Esophagus muscularis mucosa (tissue), 4 donors: ENCODE measurements around the gene PLSCR2. TPM values are rescaled to one million over a fixed set of nuclear protein-coding genes. Genes with fewer than 3 reads are reported as not detected.
"Not testable (repeated sequence)": the region's sequence is repeated elsewhere in the genome, so short reads cannot be mapped to it uniquely, and the experiment has no call there.

Source experiments
- DNase-seq: peaks from one replicate; pipeline ENCODE4 v3.0.0-alpha.2; 2017; ENCODE audit errors: extremely low spot score
- H3K27ac ChIP-seq, 4 donors: fragments of 200-600 bp; sonication (generic); replicated peaks in 1 of 4; 1 replicate in 3 of 4; 2 replicates in 1 of 4; pipeline ENCODE4 v1.5.1; 2016 to 2019; ENCODE audit warnings: mild to moderate bottlenecking in 1 of 4
- H3K27me3 ChIP-seq, 4 donors: fragments of 200-600 bp; sonication (generic); one replicate each; pipeline versions ENCODE4 v1.5.1 to v1.6.0; 2016 to 2019
- H3K36me3 ChIP-seq, 4 donors: fragments of 200-600 bp; sonication (generic); one replicate each; pipeline ENCODE4 v1.5.1; 2016 to 2019
- H3K4me1 ChIP-seq, 4 donors: fragments of 200-600 bp; sonication (generic); one replicate each; pipeline ENCODE4 v1.5.1; 2016 to 2019
- H3K4me3 ChIP-seq, 4 donors: fragments of 200-600 bp; sonication (generic); 1 replicate in 2 of 4; 2 replicates in 2 of 4; pipeline ENCODE4 v1.5.1; 2016 to 2019; ENCODE audit warnings: mild to moderate bottlenecking in 4 of 4, moderate library complexity in 1 of 4
- H3K9me3 ChIP-seq, 4 donors: fragments of 200-600 bp; sonication (generic); 1 replicate in 3 of 4; 2 replicates in 1 of 4; pipeline ENCODE4 v1.5.1; 2016 to 2019
- CTCF ChIP-seq, 3 experiments: fragments of 200-600 bp in 2 of 3; fragments of 450-650 bp in 1 of 3; sonication (generic) in 2 of 3; IDR thresholded peaks; one replicate each; pipeline ENCODE4 v1.5.1; 2017 to 2019; ENCODE audit warnings: antibody characterized with exemption in 3 of 3, mild to moderate bottlenecking in 2 of 3, moderate library complexity in 1 of 3
- EP300 ChIP-seq: sonication (generic); formaldehyde crosslinking; IDR thresholded peaks from one replicate; pipeline ENCODE4 v1.6.1; 2017; ENCODE audit warnings: antibody characterized with exemption
- POLR2A ChIP-seq: fragments of 450-650 bp; IDR thresholded peaks from one replicate; pipeline ENCODE4 v1.6.1; 2017; ENCODE audit warnings: antibody characterized with exemption, moderate library complexity, mild to moderate bottlenecking, low read depth
- POLR2AphosphoS5 ChIP-seq, 2 donors: sonication (generic); formaldehyde crosslinking; IDR thresholded peaks; one replicate each; pipeline ENCODE4 v1.6.1; 2017; ENCODE audit warnings: antibody characterized with exemption in 2 of 2
- WGBS: methylation state at CpG from one replicate; pipeline ENCODE4 v1.1.5; 2018; 5-methylcytosine and 5-hydroxymethylcytosine counted together
- intact Hi-C: fragments of 100-400 bp; cut with DNase I; formaldehyde crosslinking; loops from one replicate; pipeline ENCODE4 v1.15.1; 2023
- total RNA-seq, 4 donors: library from RNA; depleted of rRNA; stranded (reverse); fragments of >200 nt; gene quantifications; one replicate each; pipeline versions ENCODE4 v1.1.0 to v1.2.1, GENCODE V29; 2016

Gene PLSCR2
- total RNA-seq, 4 donors from 2014 or later = 0.69 TPM; not detected in 3

- intact Hi-C loops = no loop called here
- no peaks in the 10 kb centered on the region for H3K27me3 ChIP-seq
- H3K4me1 ChIP-seq = peaks cover 0 to 17% (median 6%) of the 10 kb centered on the region in 4 donors
- H3K9me3 ChIP-seq = no peaks in the 10 kb centered on the region
- H3K27ac ChIP-seq = no peak overlapping the region
- H3K4me3 ChIP-seq = no peak overlapping the region
- no peak for DNase-seq
- 88% methylated on average over 1 of the region's 1 CpG for WGBS
- H3K36me3 ChIP-seq = no peaks in the 10 kb centered on the region
- no peak for TF ChIP-seq POLR2A
- TF ChIP-seq EP300 = no peak
- no peak for TF ChIP-seq CTCF (IDR thresholded peaks at IDR 0.05)
- TF ChIP-seq POLR2AphosphoS5 (IDR thresholded peaks at IDR 0.05) = no peak
Observed at GRCh38 chr3:146502887-146503460, 33.6 kb upstream of the PLSCR2 start.

- TF ChIP-seq CTCF (IDR thresholded peaks at IDR 0.05) = no peak
- no peak for TF ChIP-seq POLR2AphosphoS5 (IDR thresholded peaks at IDR 0.05)
- TF ChIP-seq EP300 = no peak
- TF ChIP-seq POLR2A = no peak
- H3K27ac ChIP-seq = no peak overlapping the region
- peaks cover 0 to 10% (median under 1%) of the 10 kb centered on the region in 4 donors for H3K4me1 ChIP-seq
- no peaks in the 10 kb centered on the region for H3K9me3 ChIP-seq
- H3K27me3 ChIP-seq = no peaks in the 10 kb centered on the region
- DNase-seq = no peak
- H3K36me3 ChIP-seq = no peaks in the 10 kb centered on the region
- H3K4me3 ChIP-seq = no peak overlapping the region
- intact Hi-C loops = no loop called here
Observed at GRCh38 chr3:146501752-146502151, 32.4 kb upstream of the PLSCR2 start.

DNA sequence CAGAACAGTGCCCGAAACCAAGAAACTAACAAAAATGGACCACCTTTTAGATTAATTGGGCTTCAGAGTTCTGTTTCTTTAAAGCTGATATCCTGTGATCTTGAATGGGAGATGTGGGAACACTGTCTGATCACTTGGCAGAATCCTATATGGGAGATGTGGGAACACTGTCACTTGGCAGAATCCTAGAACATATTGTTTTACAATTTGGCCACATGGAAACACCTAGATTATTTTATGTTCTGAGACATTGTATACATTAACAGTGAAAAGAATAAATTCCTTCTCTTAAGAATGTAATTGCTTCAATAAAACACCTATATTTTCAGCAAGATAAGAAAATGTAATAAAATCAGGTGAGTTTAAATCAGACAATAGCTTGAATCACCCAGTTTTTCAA, 30.3 kb upstream of the PLSCR2 start:
- intact Hi-C loops = no loop called here
- no peak for DNase-seq
- H3K36me3 ChIP-seq = no peaks in the 10 kb centered on the region
- no peaks in the 10 kb centered on the region for H3K9me3 ChIP-seq
- H3K27me3 ChIP-seq = no peaks in the 10 kb centered on the region
- no peak overlapping the region for H3K4me3 ChIP-seq
- peaks cover 0 to 3% (median 0%) of the 10 kb centered on the region in 4 donors for H3K4me1 ChIP-seq
- no peak for TF ChIP-seq CTCF (IDR thresholded peaks at IDR 0.05)
- TF ChIP-seq POLR2A = no peak
- no peak for TF ChIP-seq EP300
- TF ChIP-seq POLR2AphosphoS5 (IDR thresholded peaks at IDR 0.05) = no peak
- WGBS = 58% methylated on average over 1 of the region's 1 CpG
- no peak overlapping the region for H3K27ac ChIP-seq

DNA sequence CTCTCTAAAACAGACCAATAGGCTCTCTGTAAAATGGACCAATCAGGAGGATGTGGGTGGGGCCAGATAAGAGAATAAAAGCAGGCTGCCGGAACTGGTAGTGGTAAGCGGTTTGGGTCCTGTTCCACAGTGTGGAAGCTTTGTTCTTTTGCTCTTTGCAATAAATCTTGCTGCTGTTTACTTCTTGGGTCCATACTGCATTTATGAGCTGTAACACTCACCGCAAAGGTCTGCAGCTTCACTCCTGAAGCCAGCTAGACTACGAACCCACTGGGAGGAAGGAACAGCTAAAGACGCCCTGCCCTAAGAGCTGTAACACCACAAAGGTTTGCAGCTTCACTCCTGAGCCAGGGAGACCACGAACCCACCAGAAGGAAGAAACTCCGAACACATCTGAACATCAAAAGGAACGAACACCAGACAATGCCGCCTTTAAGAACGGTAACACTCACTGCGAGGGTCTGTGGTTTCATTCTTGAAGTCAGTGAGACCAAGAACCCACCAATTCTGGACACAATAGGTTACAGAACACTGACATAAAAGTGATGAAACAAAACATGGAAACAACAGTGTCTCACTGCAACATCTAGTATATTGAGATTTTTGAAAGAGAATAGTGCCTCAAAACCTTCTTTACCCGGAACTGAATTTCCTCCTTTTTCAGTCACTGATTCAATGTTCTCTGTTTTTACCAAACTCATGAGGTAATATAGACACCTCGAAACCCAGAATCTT, 28.8 kb upstream of the PLSCR2 start:
- DNase-seq = no peak
- no peak overlapping the region for H3K27ac ChIP-seq
- no peaks in the 10 kb centered on the region for H3K36me3 ChIP-seq
- H3K4me3 ChIP-seq = no peak overlapping the region
- H3K9me3 ChIP-seq = no peaks in the 10 kb centered on the region
- WGBS = 82% methylated on average over 13 of the region's 13 CpGs
- intact Hi-C loops = no loop called here
- TF ChIP-seq CTCF (IDR thresholded peaks at IDR 0.05) = no peak
- TF ChIP-seq EP300 = no peak
- no peak for TF ChIP-seq POLR2AphosphoS5 (IDR thresholded peaks at IDR 0.05)
- no peak for TF ChIP-seq POLR2A
- no peaks in the 10 kb centered on the region for H3K4me1 ChIP-seq
- no peaks in the 10 kb centered on the region for H3K27me3 ChIP-seq

DNA sequence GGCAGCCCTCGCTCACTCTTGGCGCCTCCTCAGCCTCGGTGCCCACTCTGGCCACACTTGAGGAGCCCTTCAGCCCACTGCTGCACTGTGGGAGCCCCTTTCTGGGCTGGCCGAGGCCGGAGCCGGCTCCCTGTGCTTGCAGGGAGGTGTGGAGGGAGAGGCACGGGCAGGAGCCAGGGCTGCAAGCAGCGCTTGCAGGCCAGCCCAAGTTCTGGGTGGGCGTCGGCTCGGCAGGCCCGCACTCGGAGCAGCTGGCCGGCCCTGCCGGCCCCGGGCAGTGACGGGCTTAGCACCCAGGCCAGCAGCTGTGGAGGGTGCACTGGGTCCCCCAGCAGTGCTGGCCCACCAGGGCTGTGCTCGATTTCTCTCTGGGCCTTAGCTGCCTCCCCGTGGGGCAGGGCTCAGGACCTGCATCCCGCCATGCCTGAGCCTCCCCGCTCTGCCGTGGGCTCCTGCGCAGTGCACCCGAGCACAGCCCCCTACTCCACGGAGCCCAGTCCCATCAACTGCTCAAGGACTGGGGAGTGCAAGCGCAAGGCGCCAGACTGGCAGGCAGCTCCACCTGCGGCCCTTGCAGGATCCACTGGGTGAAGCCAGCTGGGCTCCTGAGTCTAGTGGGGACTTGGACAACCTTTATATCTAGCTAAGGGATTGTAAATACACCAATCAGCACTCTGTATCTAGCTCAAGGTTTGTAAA, 27.9 kb upstream of the PLSCR2 start:
- DNase-seq, H3K4me1 ChIP-seq, H3K27me3 ChIP-seq, H3K9me3 ChIP-seq, H3K36me3 ChIP-seq, H3K27ac ChIP-seq, intact Hi-C loops, H3K4me3 ChIP-seq: not testable (repeated sequence)
- 75% methylated on average over 4 of the region's 28 CpGs for WGBS
